T47D (cell line): ENCODE results near the gene C2CD4D.

Experiments
- DNase-seq, 2 experiments: peaks; one replicate each; pipeline versions ENCODE4 v3.0.0 to v3.0.0-alpha.2; 2011 to 2012; ENCODE audit warnings: low read depth in 1 of 2, low spot score in 1 of 2
- JUND ChIP-seq: IDR thresholded peaks from 2 replicates; pipeline ENCODE4 v1.6.1; 2012; ENCODE audit warnings: low read depth
- in situ Hi-C: cut with HindIII; loops from 2 replicates; pipeline ENCODE4 v1.10.0; 2016; ENCODE audit warnings: low sequenced_read_pairs, low pct_unique_long_range_greater_than_20kb

C2CD4D gene

DNA sequence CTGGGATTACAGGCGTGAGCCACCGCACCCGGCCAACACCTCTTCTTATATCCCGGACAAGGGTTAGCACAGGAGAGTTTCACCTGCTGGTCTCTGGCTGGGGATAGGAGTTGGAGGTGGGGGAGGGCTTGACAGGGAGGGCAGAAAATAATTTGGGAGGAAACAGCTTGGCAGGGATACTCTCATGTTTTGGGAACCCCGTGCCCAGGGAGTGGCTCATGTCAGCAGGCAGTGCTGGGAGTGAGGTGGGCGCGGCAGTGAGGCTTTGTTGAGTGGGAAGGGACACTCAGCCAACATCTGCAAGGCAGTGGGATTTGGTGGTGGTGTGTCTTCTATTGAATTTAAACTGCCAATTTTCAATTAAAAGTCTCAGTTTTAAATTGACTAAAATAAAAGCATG, 15.0 kb upstream of the C2CD4D start:
- TF ChIP-seq JUND = no peak
- in situ Hi-C loops = no loop called here

DNA sequence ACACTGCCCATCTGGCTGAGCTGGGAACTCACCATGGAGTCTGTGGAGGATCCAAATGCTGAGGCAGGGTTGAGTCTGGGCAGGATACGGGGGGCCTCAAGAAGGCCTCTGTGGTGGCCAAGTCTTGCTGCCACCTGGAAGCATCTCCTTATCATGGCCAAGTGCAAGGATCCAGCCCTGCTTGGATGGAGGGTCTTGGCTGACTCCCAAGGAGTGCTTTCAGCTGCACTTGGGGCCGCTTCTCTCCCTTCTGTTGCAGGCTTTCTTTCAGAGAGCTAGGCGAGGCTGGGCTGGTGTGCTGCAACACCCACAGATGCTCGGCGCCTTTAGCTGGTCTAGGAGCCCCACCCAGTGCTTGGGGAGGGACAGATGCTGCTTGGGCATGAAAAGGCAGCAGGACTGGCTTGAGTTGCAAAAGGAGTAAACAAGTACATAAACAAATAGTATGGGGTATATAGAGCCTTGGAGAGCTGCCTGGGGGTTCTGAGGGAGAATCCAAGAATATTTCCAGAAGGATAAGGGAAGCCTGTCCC, 13.9 kb upstream of the C2CD4D start, which contains the start of gene THEM5:
Gene THEM5, minus strand, starts transcription at position 302 of the 533 bp plus-strand sequence. Its CDS starts 147 bp downstream, at position 155.
- no peak for TF ChIP-seq JUND
- no peak for DNase-seq
- in situ Hi-C loops = no loop called here

More for the DNA sequence above, 15.0 kb upstream of the C2CD4D start:
- DNase-seq = no peak

DNA sequence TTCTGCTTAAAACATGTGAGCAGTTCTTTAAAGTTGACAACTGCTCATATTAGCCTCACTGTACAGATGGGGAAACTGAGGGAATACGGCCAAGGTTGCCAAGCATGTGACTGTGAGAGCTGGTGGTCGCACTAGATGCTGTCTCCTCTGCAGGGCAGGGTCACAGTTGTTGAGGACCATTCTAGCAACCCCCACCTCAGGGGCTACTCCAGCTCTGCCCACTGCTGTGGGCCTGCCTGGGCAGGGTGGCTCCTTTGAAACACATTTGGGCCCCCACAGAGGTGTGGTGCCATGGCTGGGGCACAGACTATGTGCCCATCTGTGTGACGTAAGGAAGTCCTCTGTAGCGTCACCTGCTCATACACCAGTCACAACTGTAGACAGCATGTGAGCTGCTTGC, 13.1 kb upstream of the C2CD4D start:
- no peak for DNase-seq
- in situ Hi-C loops = no loop called here
- TF ChIP-seq JUND = no peak

GRCh38 chr1:151851886-151852285, 12.3 kb upstream of the C2CD4D start:
- DNase-seq = no peak
- in situ Hi-C loops = no loop called here
- TF ChIP-seq JUND = no peak

GRCh38 chr1:151849871-151850270, 10.3 kb upstream of the C2CD4D start:
- in situ Hi-C loops = no loop called here
- DNase-seq = no peak
- TF ChIP-seq JUND = no peak

DNA sequence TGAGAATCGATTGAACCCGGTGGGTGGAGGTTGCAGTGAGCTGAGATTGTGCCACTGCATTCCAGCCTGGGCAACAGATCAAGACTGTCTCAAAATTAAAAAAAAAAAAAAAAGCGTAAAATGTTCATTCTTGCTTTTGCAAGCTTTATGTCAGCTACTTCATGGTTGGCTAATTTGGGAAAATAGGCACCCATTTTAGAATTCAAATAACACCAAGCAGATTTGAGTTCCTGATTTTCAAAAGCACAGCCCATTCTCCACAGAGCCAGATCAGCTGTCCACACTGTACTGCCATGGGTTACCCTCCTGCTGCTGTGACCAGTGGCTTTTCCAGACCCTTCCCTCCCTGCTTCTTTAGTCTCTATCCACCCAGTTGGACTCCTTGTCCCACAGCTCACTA, 9.5 kb upstream of the C2CD4D start:
- no peak for DNase-seq
- TF ChIP-seq JUND = no peak
- in situ Hi-C loops = no loop called here

DNA sequence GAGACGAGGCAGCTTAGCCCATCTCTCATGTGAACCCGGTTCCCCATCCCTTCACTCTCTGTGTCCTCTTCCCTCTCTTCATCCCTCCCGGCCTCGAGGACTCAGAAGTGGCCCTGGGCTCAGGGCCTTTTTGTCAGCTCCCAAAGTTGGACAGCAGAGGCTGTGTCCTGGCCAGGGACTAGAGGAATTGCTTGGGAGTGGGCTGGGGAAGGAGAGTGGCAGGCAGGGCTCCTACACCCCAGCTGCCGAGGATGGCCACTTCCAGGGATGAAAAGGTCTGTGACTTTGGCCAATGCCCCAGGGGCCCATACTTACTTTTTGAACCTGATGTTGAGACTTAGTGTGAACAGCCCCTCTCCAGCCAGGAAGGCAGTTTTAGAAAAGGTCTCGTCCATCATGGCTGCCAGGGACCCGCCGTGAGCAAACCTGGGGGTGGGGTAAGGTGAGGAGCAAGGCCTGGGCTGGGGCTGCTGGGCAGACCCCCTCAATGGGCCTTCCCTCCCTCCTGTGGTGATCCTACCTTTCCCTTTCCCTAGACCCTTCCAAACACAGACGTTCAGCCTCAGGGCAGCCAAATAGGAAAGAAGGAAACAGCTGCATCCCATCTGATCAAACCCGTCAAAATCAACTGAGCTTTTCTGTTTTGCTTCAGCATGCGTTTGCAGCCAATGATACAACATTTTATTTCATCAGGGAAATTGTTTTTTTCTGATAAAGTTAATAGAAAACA, 8.4 kb upstream of the C2CD4D start:
- DNase-seq = no peak
- TF ChIP-seq JUND = no peak
- in situ Hi-C loops = no loop called here

DNA sequence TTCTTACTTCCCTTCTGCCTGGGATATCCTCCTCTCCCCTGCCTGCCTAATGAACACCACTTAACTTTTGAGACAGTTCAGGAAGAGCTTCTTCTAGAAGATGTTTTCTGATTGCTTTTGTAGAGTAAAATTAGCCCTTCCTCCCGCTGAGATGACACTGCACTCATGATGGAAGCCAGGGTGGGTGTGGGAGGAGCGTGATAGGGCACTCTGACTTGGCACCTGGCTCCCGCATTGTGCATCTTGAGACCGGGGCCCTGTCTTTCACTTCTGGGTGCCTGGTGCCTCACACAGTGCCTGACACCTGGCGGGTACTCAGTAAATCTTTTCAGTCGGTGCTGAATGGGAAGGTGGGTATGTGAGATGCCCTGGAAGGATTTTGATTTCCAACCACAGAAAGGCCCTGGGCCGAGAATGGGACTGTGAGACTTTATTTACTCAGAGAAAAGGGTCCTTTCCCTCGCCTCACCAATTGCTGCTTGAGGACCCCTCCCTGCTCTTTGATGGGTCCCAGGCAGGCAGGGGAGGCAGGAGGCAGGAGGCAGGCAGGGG, 7.1 kb upstream of the C2CD4D start:
- no peak for DNase-seq
- no peak for TF ChIP-seq JUND
- in situ Hi-C loops = no loop called here

- no peak for TF ChIP-seq JUND
- DNase-seq = no peak
Observed at GRCh38 chr1:151846062-151846568, 6.5 kb upstream of the C2CD4D start.

DNA sequence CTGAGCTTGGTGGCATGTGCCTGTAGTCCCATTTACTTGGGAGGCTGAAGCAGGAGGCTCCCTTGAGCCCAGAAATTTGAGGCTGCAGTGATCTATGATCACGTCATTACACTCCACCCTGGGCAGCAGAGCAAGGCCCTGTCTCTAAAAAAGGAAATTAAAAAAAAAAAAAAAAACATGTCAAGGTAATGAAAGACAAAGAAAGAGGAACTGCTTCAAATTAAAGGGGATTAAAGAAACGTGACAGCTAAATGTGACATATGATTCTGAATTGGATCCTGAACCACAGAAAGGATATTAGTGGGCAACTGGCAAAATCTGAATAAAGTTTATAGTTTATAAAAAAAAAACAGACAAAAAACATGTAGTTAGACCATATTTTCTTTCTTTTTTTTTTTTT, 3.8 kb upstream of the C2CD4D start:
- in situ Hi-C loops = no loop called here
- TF ChIP-seq JUND = no peak
- DNase-seq = no peak

More at GRCh38 chr1:151846062-151846568, 6.5 kb upstream of the C2CD4D start:
- in situ Hi-C loops = no loop called here

DNA sequence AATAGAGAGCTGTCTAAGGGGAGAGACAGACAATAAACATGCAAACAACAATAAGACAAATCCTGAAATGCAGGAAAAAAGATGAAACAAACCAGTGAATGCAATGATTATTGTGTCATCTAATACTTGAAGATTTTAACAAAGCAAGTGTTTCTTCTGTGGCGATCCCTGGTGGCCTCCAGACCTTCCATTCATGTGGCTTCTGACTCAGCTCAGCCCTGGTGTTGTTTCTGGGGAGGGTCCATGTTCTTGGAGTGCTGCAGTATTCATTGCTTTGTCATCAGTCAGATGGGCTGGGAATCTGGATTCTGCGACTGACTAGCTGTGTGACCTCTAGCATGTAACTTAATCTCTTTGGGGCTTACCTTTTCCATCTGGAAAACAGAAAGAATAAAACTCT, 1.5 kb upstream of the C2CD4D start:
- no peak for DNase-seq
- TF ChIP-seq JUND = no peak
- in situ Hi-C loops = no loop called here

DNA sequence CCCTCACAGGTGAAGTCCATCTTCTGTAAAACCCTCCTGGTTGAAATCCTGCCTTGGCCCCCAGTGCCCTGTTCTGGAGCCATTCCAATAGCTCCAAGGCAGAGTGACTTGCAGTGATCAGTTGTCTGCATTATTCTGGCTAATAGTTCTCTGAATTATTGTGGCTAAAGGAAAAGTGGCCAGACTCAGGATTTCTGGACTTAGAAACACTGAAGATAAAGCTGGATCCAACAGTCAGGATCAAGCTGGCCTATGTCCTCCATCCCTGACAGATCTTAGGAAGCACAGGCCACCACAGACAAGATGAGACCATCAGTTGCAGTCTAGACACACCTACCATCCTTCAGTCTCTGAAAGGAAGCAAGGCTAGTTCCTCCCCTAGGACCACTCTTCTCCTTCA, 801 bp upstream of the C2CD4D start:
- in situ Hi-C loops = no loop called here
- TF ChIP-seq JUND = no peak
- no peak for DNase-seq

GRCh38 chr1:151839082-151839412, 573 bp downstream of the C2CD4D start:
- DNase-seq = no peak
- in situ Hi-C loops = no loop called here
- no peak for TF ChIP-seq JUND
